ENCODE data around the gene NUTF2. TPM values are rescaled to one million over a fixed set of nuclear protein-coding genes. Genes with fewer than 3 reads are reported as not detected.

NUTF2 gene
- total and polyA plus RNA-seq, 2 of the 4 experiments (the other 2 are of a cell fraction): 42.7 to 361 TPM

GRCh38 chr16:67858500-67858899 is 11.8 kb downstream of the NUTF2 start:
- no TSS peak for BruUV-seq (replicated peaks)

More at GRCh38 chr16:67858500-67858899, 11.8 kb downstream of the NUTF2 start:
- no peak overlapping the region for H3K4ac ChIP-seq (ENCODE audit: low read depth, low read length)
- H3K9ac ChIP-seq (ENCODE audit: low read depth, low read length): no peak overlapping the region
- H2AK5ac ChIP-seq (ENCODE audit: low read depth, low read length): no peak overlapping the region
- POLR2A ChIA-PET (ENCODE audit: unreplicated experiment): interaction anchor here (0.6 kb wide), 1 partner anchor 161 kb away, joined by 4 read pairs; no protein-coding TSS in a partner anchor
- no peak overlapping the region for H3K56ac ChIP-seq (ENCODE audit: extremely low read depth, insufficient read depth, low read length)
- no peak overlapping the region for H3K23ac ChIP-seq (ENCODE audit: low read depth, low read length)
- H3K4me2 ChIP-seq (ENCODE audit: low read depth, low read length): no peak overlapping the region
- no peak overlapping the region for H3K14ac ChIP-seq (replicated peaks; ENCODE audit: low read depth, low read length)
- peaks cover 29% of the 10 kb centered on the region for H3K4me1 ChIP-seq (ENCODE audit: control insufficient read depth, insufficient read depth, low read length)
- H3K9me1 ChIP-seq (ENCODE audit: insufficient read depth, low read length): peaks cover 67% of the 10 kb centered on the region
- TF ChIP-seq MAZ (IDR thresholded peaks at IDR 0.05; ENCODE audit: borderline replicate concordance, low read depth, low read length) (no peak), CHD1 (IDR thresholded peaks at IDR 0.05; ENCODE audit: low read depth, low read length) (no peak), POLR2A (IDR thresholded peaks at IDR 0.05; ENCODE audit: low read depth, low read length) (no peak), MAFK (IDR thresholded peaks at IDR 0.05; ENCODE audit: low read depth, low read length) (no peak), RFX5 (IDR thresholded peaks at IDR 0.05; ENCODE audit: low read depth, low read length) (no peak), NFE2L2 (IDR thresholded peaks at IDR 0.05; ENCODE audit: low read depth, low read length) (no peak), MXI1 (IDR thresholded peaks at IDR 0.05; ENCODE audit: borderline replicate concordance, low read depth, low read length) (no peak), ELK1 (IDR thresholded peaks at IDR 0.05; ENCODE audit: borderline replicate concordance, low read depth, low read length) (no peak), RCOR1 (IDR thresholded peaks at IDR 0.05; ENCODE audit: insufficient replicate concordance, low read length) (no peak), BHLHE40 (IDR thresholded peaks at IDR 0.05; ENCODE audit: low read depth, low read length) (no peak), CEBPB (IDR thresholded peaks at IDR 0.05; ENCODE audit: low read depth, low read length) (no peak), RAD21 (IDR thresholded peaks at IDR 0.05; ENCODE audit: low read length) (no peak), FOS (IDR thresholded peaks at IDR 0.05; ENCODE audit: low read depth, low read length) (no peak), SMC3 (IDR thresholded peaks at IDR 0.05; ENCODE audit: low read depth, low read length) (no peak), USF2 (IDR thresholded peaks at IDR 0.05; ENCODE audit: low read depth, low read length) (no peak)
- no peaks in the 10 kb centered on the region for H3K9me3 ChIP-seq (ENCODE audit: control insufficient read depth, insufficient read depth, low read length)
- no peak overlapping the region for H4K8ac ChIP-seq (ENCODE audit: low read depth in 2 of 2, low read length in 2 of 2)
- no peak overlapping the region for H2AFZ ChIP-seq (replicated peaks; ENCODE audit: low read length, poor library complexity)
- peaks cover 99% of the 10 kb centered on the region for H4K20me1 ChIP-seq (ENCODE audit: insufficient read depth, low read length)
- H2BK20ac ChIP-seq (ENCODE audit: low read depth, low read length): no peak overlapping the region
- H3K27me3 ChIP-seq (ENCODE audit: control insufficient read depth, insufficient read depth, low read length): no peaks in the 10 kb centered on the region
- no peak overlapping the region for H2AK9ac ChIP-seq (replicated peaks; ENCODE audit: low read depth, low read length, poor library complexity)
- DNase-seq (no peak), ATAC-seq (ENCODE audit: low read depth) (no peak)
- CTCF ChIA-PET: interaction anchor here (2.0 kb wide), 1 partner anchor 42 kb away, joined by 8 read pairs; no protein-coding TSS in a partner anchor
- H3K27ac ChIP-seq (ENCODE audit: insufficient read depth, low read length): no peak overlapping the region
- no peak overlapping the region for H4K91ac ChIP-seq (ENCODE audit: insufficient read depth, low read depth, low read length)
- dilution Hi-C loops (cut with HindIII; ENCODE audit: low sequenced_read_pairs, unreplicated experiment) (no loop called here), intact Hi-C loops (cut with micrococcal nuclease) (no loop called here), in situ Hi-C loops (cut with MboI; ENCODE audit: low sequenced_read_pairs) (no loop called here)
- peaks cover 17% of the 10 kb centered on the region for H3K36me3 ChIP-seq (ENCODE audit: control insufficient read depth, insufficient read depth, low read length)
- 100% methylated on average over 1 of the region's 4 CpGs; no CpG with 5 or more reads in 1 of the 2 experiments for WGBS, 2 experiments (ENCODE audit: extremely low coverage in 2 of 2, insufficient read length in 1 of 2)
- peaks cover 31 to 90% of the 10 kb centered on the region in 2 experiments; a peak in 3 of 4 replicates for H3K79me1 ChIP-seq (ENCODE audit: low read depth in 1 of 2, low read length in 2 of 2)
- no peak overlapping the region for H4K5ac ChIP-seq (ENCODE audit: low read depth, low read length)
- no peak overlapping the region for H2BK120ac ChIP-seq (ENCODE audit: low read depth, low read length)
- no peak overlapping the region for H2BK5ac ChIP-seq (ENCODE audit: low read depth, low read length, poor library complexity, severe bottlenecking)
- H2BK15ac ChIP-seq (ENCODE audit: low read depth, low read length): no peak overlapping the region
- no peak overlapping the region for H3K4me3 ChIP-seq (ENCODE audit: insufficient read depth, low read depth, low read length)
- H3K18ac ChIP-seq (ENCODE audit: low read depth, low read length): no peak overlapping the region
